Mesenteric fat pad (tissue), 1 donor: ENCODE data around the gene BCOR. TPM values are rescaled to one million over a fixed set of nuclear protein-coding genes. Genes with fewer than 3 reads are reported as not detected.

ENCODE experiments used
- DNase-seq: peaks from one replicate; pipeline ENCODE4 v3.0.0-alpha.2; 2020; ENCODE audit warnings: low spot score
- total RNA-seq: library from RNA; stranded (reverse); fragmentation: NEBNext Ultra II Directional; extraction: Animal tissue kit (Norgen Biotek cat#: 25700); gene quantifications from one replicate; pipeline ENCODE4 v1.2.1, GENCODE V29; 2021
- donor health status: DM: yes; HTN: yes; CAD: no.

BCOR gene
- total RNA-seq, 1 donor from 2014 or later = 20.5 TPM

DNA sequence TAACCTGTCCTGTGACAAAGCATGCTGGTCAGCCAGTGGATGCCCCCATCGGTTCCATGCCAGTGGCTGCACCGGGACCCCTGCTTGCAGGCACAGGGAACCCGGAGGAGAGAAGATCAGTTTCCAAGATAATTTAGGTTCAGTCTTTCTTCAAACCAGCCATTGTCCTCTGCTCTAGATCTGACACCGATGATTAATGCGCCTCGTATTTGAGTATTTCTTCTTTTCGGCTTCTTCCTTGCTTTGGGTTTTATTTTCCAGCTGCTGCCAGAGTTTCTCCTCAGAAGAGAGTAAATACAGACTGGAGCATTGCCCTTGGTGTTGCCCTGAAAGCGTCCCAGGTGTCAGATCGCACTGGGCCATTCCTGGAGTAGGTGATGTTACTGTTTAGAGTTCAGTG is 19.2 kb upstream of the BCOR start:
- DNase-seq = no peak

GRCh38 chrX:40112996-40113395 is 15.2 kb upstream of the BCOR start:
- DNase-seq = no peak

DNA sequence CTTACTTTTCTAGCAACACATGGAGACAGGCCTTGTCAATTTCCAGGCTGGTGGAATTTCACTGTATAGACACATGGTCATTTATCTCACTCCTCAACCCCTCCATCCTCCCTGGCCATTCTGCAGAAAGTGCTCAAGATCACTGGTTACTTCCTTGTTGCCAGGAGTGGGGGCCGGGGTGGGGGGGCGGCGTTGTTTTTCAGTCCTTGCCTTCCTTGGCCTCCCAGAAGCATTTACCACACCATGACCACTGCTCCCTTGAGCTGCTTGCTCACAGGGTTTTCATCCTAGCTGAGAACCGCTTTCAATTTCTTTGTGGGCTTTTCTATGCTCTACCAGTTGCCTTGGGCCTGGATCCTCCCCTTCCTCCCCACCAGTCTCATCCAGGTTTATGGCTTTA is 14.1 kb upstream of the BCOR start:
- no peak for DNase-seq

- no peak for DNase-seq
Measured at GRCh38 chrX:40109288-40110008, 11.7 kb upstream of the BCOR start.

- DNase-seq = no peak
Measured at GRCh38 chrX:40108959-40109287, 11.2 kb upstream of the BCOR start.

GRCh38 chrX:40108162-40108958 is 10.6 kb upstream of the BCOR start:
- no peak for DNase-seq

DNA sequence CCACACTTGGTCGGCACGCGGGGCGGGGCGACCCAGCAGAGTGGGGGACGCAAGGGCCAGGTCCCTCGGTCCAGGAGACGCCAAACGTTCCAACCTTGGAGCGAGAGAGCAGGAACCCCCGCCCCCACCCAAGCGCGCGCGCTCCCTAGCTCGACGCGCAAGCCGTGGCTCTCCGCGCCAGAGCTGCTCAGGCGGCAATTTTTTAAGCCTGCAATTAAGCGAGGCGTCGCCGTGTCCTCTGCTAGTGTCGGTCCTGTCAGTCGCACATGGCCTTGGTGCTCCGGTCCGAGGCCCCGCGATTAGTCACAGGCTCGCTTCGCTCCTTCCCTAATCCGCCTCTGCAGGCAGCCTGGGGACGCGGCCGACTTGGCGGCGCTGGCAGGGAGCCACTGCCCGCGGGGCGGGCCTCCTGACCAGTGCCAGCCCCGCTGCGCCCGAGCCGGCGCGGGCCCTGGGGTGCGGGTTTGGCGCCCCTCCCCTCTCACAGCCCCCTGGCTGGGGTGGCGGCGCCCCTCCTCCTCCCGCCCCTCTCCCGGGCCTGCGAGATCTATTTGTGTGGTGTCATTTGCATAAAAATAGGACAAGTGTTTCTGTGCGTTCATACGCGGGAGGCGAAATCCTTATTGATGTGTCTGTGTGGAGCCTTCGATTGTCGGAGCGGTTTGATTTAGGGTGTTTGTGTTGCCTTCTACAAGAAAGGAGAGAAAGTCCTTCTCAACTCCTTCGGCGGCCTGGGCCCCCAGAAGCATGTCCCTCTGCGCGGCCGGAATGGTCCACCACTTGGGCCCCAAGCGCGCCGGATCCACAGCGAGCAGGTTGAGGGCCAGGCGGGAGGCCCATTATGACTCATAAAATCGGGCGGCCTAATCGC is 9.8 kb upstream of the BCOR start:
- no peak for DNase-seq

DNA sequence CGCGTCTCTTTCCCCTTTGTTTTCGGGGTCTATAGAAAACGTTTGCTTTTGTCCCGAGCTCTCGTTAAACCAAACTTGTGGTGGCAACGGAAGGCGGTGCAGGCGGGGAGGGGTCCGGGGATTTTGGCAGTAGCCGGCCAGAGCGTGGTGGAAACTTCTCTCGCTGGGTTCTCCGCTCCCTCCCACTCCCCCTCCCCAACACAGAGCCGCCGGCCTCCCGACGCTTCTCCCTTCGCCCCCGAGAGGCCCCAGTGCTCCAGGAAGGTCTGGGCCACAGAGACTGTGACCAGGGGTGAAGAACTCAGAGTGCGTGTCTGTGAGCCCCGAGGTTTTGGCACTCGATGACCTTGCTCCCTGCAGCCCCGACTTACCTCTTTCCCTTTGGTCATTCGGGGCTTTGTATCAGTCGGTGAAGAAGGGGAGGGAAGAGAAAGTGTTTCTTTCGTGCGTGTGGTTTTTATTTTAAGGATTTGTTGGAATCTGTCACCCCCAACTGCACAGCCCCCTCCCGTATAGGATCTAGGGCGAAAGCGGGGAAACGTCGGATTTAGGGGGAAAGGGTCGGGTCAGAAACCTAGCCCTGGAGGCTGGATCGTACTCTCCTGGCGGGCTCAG is 9.0 kb upstream of the BCOR start:
- DNase-seq = no peak

GRCh38 chrX:40105835-40106675 is 8.3 kb upstream of the BCOR start:
- DNase-seq = no peak

- no peak for DNase-seq
Measured at GRCh38 chrX:40104985-40105834, 7.5 kb upstream of the BCOR start.

DNA sequence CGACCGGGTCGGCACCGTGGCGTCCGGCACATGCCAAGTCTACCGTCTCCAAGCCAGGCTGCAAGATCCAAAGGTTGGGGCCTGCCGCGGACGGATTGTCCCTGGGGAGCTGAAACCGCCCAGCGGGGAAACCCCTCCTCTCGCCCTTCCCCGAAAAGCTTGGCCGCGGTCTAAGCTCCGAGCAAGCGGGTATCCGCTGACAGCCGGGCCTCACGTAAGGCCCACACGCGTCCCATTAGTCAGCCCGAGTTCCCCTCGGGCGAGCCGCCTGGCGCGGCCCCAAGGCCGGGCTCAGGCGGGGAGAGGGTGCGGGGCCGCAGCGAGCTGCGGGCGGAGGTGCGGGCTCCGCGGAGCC is 6.8 kb upstream of the BCOR start:
- DNase-seq = no peak

DNA sequence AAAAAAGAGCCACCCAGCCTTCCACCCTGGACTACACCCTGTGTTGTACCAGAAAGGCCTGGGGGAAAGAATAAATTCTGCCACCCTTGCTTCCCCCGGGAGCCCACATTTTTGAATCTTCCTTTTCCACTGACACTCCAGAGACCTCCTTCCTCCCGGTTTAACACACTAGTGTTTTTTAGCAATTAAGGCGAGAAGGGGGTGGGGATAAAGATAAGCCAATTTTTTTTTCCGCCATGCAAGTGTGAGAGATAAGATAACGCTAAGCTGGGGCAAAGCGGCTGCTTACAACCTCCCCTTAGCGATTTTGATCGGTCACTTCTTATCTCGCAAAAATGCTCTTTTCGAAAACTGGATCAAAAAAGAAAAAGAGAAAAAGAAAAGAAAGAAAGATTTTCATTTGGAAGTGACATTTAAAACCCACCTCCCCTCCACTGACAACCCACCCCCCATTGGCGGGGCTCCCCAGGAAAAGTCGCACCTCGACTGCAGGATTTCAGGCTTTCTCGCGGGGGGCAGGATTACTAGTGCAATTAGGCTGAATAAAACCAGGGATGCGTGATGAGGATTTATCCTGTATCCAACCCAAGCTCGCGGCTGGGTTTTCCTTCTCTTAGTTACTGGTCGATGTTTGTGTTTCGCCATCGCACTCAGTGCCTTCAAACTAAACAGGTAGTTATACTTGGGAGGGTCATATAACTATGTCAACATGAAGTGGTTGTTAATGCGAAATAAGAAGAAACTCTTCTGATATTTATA is 6.0 kb upstream of the BCOR start:
- DNase-seq = no peak

DNA sequence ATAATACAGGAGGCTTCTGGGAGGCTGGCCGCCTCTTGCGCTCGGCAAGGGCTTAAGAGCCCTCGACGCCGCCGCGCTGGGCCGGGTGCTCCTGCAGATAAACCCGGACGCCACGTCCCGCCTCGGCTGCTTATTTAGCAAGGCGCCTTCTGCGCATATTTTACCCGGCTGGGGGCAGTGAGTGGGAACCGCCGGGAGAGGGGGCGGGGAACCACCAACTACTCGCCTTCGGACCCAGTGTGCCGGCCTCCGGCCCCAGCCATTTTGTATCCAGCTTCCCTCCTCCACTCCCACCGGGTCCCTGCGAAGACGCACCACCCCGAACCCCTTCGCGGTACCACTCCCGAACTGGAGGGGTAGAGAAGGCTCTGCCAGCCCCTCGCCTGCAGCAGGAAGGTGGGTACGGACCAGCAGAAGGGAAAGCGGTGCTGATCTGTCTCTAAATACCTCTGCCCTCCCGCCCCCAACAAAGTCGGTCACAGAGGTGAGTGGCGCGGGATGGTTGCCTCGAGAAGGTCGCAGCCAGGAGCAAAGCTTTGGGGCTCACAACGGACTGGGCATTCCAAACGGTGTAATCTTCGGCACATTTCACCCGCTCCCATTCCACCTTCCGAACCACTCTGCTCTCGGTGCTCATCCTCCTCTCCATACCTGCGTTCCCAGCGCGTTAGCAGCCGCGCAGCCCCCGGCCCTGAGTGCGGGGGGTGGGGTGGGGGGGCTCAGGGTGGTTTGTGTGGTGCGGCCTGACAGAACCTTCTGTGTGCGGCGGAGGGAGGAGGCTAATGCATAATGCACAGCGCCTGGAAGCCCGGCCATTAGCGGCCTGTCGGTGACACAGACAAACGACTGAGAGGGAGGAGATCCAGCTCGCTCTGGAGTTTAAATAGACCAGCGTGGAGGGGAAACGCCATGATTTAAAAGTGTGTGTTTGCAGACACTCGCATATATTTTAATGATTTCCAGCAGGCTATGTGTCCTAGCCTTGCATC is 4.9 kb upstream of the BCOR start:
- DNase-seq = no peak

- no peak for DNase-seq
Measured at GRCh38 chrX:40101430-40101802, 3.7 kb upstream of the BCOR start.

- DNase-seq = no peak
Measured at GRCh38 chrX:40100537-40101429, 3.0 kb upstream of the BCOR start.

GRCh38 chrX:40100141-40100536 is 2.4 kb upstream of the BCOR start:
- DNase-seq = no peak
